Measurements from ENCODE around the gene TOB1. TPM values are rescaled to one million over a fixed set of nuclear protein-coding genes. Genes with fewer than 3 reads are reported as not detected.
A peak's percentile ranks its signal among the peaks of the same experiment; 100 is the strongest.

TOB1 gene
- total and polyA plus RNA-seq, 2 donors (not counting 1 experiment from before 2014, with no cell fraction given): 23.3 to 28.9 TPM

DNA sequence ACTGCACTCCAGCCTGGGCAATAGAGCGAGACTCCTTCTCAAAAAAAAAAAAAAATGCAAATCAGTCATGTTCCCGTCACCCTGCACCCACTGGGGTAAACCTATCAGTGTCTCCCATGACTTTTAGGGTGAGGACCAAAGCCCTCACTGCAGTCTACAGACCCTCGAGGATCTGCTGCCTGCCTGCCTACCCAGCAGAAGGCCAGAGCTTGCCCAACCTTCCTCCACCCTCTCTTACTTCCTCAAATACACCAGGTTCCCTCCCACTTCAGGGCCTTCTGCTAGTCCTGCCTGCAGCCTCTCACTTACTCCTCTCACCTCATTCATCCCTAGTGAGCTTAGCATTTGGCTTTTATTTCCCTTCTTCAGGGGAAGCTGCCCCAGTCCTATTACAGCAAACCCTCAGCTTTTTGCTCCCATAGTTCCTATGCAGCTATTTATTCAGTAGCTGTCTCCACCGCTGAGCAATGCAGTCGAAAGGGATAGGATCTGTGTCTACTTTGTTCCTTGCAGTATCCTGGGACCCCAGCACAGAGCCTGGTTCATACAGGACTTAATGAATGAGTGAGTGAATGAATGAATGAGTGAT, 17.8 kb upstream of the TOB1 start:
- H3K27ac Mint-ChIP-seq: peak overlapping the region; percentile 61
- Histone ChIP-seq H2AFZ (ENCODE audit: insufficient read depth, low read depth, low read length, poor library complexity, severe bottlenecking) (peak overlapping the region; percentile 69), H3K36me3 (replicated peaks in 1 of 2; ENCODE audit: control extremely low read depth in 1 of 2, control insufficient read depth in 1 of 2, extremely low read depth in 1 of 2, insufficient read depth in 2 of 2, low read length in 1 of 2) (no peaks in the 10 kb centered on the region), H3K4me2 (replicated peaks; ENCODE audit: low read depth, low read length, poor library complexity, severe bottlenecking) (peak overlapping the region; percentile 44), H4K20me1 (ENCODE audit: control insufficient read depth, insufficient read depth, low read length, poor library complexity, severe bottlenecking) (no peaks in the 10 kb centered on the region), H3K79me2 (ENCODE audit: control insufficient read depth, insufficient read depth, low read length) (no peaks in the 10 kb centered on the region), H3K4me3 (ENCODE audit: control extremely low read depth in 1 of 5, extremely low read depth in 1 of 5, insufficient read depth in 1 of 5, low read depth in 2 of 5, low read length in 4 of 5) (no peak overlapping the region), H3K4me1 (ENCODE audit: control insufficient read depth in 2 of 2, insufficient read depth in 2 of 2, low read length in 2 of 2) (peaks cover 8 to 11% of the 10 kb centered on the region in 2 donors), H3K9me3 (ENCODE audit: control extremely low read depth in 1 of 3, control insufficient read depth in 2 of 3, insufficient read depth in 1 of 3, low read length in 2 of 3) (peaks cover 0 to 7% (median 1%) of the 10 kb centered on the region in 3 donors), H3K27me3 (replicated peaks in 1 of 4; ENCODE audit: control extremely low read depth in 1 of 4, control insufficient read depth in 3 of 4, insufficient read depth in 4 of 4, low read length in 3 of 4) (no peaks in the 10 kb centered on the region), H3K27ac (ENCODE audit: low read length in 2 of 2) (no peak overlapping the region), H3K9ac (ENCODE audit: low read length) (no peak overlapping the region)
- H3K4me1 Mint-ChIP-seq: peaks cover 13% of the 10 kb centered on the region
- H3K9me3 Mint-ChIP-seq (ENCODE audit: insufficient read depth): no peaks in the 10 kb centered on the region
- WGBS (ENCODE audit: insufficient coverage): 62% methylated on average over 5 of the region's 5 CpGs
- peak; percentile 85 for ATAC-seq (ENCODE audit: low read depth)
- H3K4me3 Mint-ChIP-seq: no peak overlapping the region
- CTCF ChIA-PET: interaction anchor here (0.8 to 1.9 kb wide), 5 partner anchors 17 to 100 kb away, joined by 3 to 9 read pairs (median 3); partner anchors contain the start of gene TOB1
- no peak for TF ChIP-seq EZH2 (IDR thresholded peaks at IDR 0.05; ENCODE audit: borderline replicate concordance, insufficient read depth, low read depth, low read length, poor library complexity, severe bottlenecking)
- no peak for TF ChIP-seq CTCF (IDR thresholded peaks at IDR 0.05)
- POLR2A ChIA-PET: interaction anchor here (0.6 to 2.6 kb wide), 3 partner anchors 17 to 73 kb away, joined by 3 to 20 read pairs (median 3); partner anchors contain the start of gene TOB1
- peak; percentile 58 for DNase-seq
- no peaks in the 10 kb centered on the region for H3K27me3 Mint-ChIP-seq
- intact Hi-C loops (cut with micrococcal nuclease): no loop called here

- Mint-ChIP-seq H3K4me3 (no peak overlapping the region), H3K4me1 (peaks cover 13% of the 10 kb centered on the region), H3K27ac (no peak overlapping the region), H3K9me3 (ENCODE audit: insufficient read depth) (no peaks in the 10 kb centered on the region), H3K27me3 (no peaks in the 10 kb centered on the region)
- no peak for ATAC-seq (ENCODE audit: low read depth)
- Histone ChIP-seq H3K27ac (ENCODE audit: low read length in 2 of 2) (no peak overlapping the region), H3K36me3 (replicated peaks in 1 of 2; ENCODE audit: control extremely low read depth in 1 of 2, control insufficient read depth in 1 of 2, extremely low read depth in 1 of 2, insufficient read depth in 2 of 2, low read length in 1 of 2) (no peaks in the 10 kb centered on the region), H3K27me3 (replicated peaks in 1 of 4; ENCODE audit: control extremely low read depth in 1 of 4, control insufficient read depth in 3 of 4, insufficient read depth in 4 of 4, low read length in 3 of 4) (no peaks in the 10 kb centered on the region), H3K4me3 (ENCODE audit: control extremely low read depth in 1 of 5, extremely low read depth in 1 of 5, insufficient read depth in 1 of 5, low read depth in 2 of 5, low read length in 4 of 5) (no peak overlapping the region), H3K4me1 (ENCODE audit: control insufficient read depth in 2 of 2, insufficient read depth in 2 of 2, low read length in 2 of 2) (peaks cover 8 to 11% of the 10 kb centered on the region in 2 donors), H3K4me2 (replicated peaks; ENCODE audit: low read depth, low read length, poor library complexity, severe bottlenecking) (no peak overlapping the region), H4K20me1 (ENCODE audit: control insufficient read depth, insufficient read depth, low read length, poor library complexity, severe bottlenecking) (no peaks in the 10 kb centered on the region), H3K9ac (ENCODE audit: low read length) (no peak overlapping the region), H3K79me2 (ENCODE audit: control insufficient read depth, insufficient read depth, low read length) (no peaks in the 10 kb centered on the region), H3K9me3 (ENCODE audit: control extremely low read depth in 1 of 3, control insufficient read depth in 2 of 3, insufficient read depth in 1 of 3, low read length in 2 of 3) (peaks cover 0 to 7% (median 1%) of the 10 kb centered on the region in 3 donors), H2AFZ (ENCODE audit: insufficient read depth, low read depth, low read length, poor library complexity, severe bottlenecking) (no peak overlapping the region)
- DNase-seq: no peak
- TF ChIP-seq EZH2 (IDR thresholded peaks at IDR 0.05; ENCODE audit: borderline replicate concordance, insufficient read depth, low read depth, low read length, poor library complexity, severe bottlenecking): no peak
- TF ChIP-seq CTCF (IDR thresholded peaks at IDR 0.05): no peak
- POLR2A ChIA-PET: interaction anchor here (2.6 kb wide), 1 partner anchor 16 kb away, joined by 20 read pairs; the partner anchor contains the start of gene TOB1
- intact Hi-C loops (cut with micrococcal nuclease): no loop called here
- CTCF ChIA-PET: interaction anchor here (1.6 to 1.9 kb wide), 2 partner anchors 16 to 31 kb away, joined by 4 to 9 read pairs; partner anchors contain the start of gene TOB1
- WGBS (ENCODE audit: insufficient coverage): 99% methylated on average over 5 of the region's 7 CpGs
These were observed 16.7 kb upstream of the TOB1 start for GRCh38 chr17:50882851-50883250.
